ENCODE results near the gene PRSS48.

DNA sequence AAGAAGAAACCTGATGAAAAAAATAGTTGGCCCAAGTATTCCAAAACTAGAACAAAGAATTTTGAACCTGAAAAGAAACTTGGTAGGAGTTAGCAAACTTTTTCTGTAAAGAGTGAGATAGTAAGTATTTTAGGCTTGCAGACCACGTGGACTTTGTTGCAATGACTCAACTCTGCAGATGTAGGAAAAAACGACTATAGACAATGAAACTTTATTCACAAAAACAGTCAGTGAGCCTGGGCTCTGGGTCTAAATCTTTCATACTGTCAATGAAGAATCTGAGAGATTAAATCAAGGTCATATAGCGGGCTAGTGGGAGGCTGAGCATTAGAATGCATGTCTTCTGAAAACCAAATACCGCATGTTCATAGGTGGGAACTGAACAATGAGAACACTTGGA is 25.5 kb downstream of the PRSS48 start:
- TF ChIP-seq, protein P1, sequence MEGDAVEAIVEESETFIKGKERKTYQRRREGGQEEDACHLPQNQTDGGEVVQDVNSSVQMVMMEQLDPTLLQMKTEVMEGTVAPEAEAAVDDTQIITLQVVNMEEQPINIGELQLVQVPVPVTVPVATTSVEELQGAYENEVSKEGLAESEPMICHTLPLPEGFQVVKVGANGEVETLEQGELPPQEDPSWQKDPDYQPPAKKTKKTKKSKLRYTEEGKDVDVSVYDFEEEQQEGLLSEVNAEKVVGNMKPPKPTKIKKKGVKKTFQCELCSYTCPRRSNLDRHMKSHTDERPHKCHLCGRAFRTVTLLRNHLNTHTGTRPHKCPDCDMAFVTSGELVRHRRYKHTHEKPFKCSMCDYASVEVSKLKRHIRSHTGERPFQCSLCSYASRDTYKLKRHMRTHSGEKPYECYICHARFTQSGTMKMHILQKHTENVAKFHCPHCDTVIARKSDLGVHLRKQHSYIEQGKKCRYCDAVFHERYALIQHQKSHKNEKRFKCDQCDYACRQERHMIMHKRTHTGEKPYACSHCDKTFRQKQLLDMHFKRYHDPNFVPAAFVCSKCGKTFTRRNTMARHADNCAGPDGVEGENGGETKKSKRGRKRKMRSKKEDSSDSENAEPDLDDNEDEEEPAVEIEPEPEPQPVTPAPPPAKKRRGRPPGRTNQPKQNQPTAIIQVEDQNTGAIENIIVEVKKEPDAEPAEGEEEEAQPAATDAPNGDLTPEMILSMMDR (IDR thresholded peaks at IDR 0.05; ENCODE audit: low read depth, low read length) = no peak
- no peak for TF ChIP-seq EZH2phosphoT487 (IDR thresholded peaks at IDR 0.05; ENCODE audit: low read depth)

Measured in OCI-LY3 (cell line).